Adipose tissue (tissue), 3 donors: Measurements from ENCODE around the gene FBXL4. TPM values are rescaled to one million over a fixed set of nuclear protein-coding genes. Genes with fewer than 3 reads are reported as not detected.
"Not testable (repeated sequence)": the region's sequence is repeated elsewhere in the genome, so short reads cannot be mapped to it uniquely, and the experiment has no call there.

Source experiments
- H3K27ac ChIP-seq: one replicate; pipeline ENCODE4 v1.5.1; 2013; ENCODE audit warnings: low read depth, low read length
- WGBS, 3 donors: extraction: QIAGEN DNeasy Blood & Tissue Kit; methylation state at CpG; one replicate each; pipeline ENCODE4 v1.1.7; 2013; 5-methylcytosine and 5-hydroxymethylcytosine counted together
- polyA plus RNA-seq, 3 donors: library from polyadenylated mRNA; stranded (reverse); fragments of 200-250 nt; gene quantifications; one replicate each; pipeline ENCODE4 v1.2.3, GENCODE V29; 2013
- donor health status: healthy with polysubstance abuse.
- donor health status: Bipolar disorder and iron deficiency.
- donor health status: healthy.

FBXL4 gene
- polyA plus RNA-seq, 3 donors, result 4.6 to 5.2 (median 5.0) TPM

- H3K27ac ChIP-seq, result not testable (repeated sequence)
- 90 to 95% (median 94%) methylated on average over 1 of the region's 1 CpG for WGBS, 3 donors
These were observed 41.4 kb downstream of the FBXL4 start for GRCh38 chr6:98906342-98906741.

GRCh38 chr6:98905759-98906158 is 42.0 kb downstream of the FBXL4 start:
- whole genome bisulfite sequencing, 3 donors, result 92 to 95% (median 92%) methylated on average over 4 of the region's 4 CpGs
- H3K27ac ChIP-seq, result no peak overlapping the region

- H3K27ac ChIP-seq, result no peak overlapping the region
These were observed 43.6 kb downstream of the FBXL4 start for GRCh38 chr6:98904096-98904495.

- H3K27ac ChIP-seq, result no peak overlapping the region
- WGBS, 3 donors, result 74 to 86% (median 81%) methylated on average over 2 of the region's 2 CpGs
These were observed 47.0 kb downstream of the FBXL4 start for GRCh38 chr6:98900706-98901105.

GRCh38 chr6:98894810-98895209 is 52.9 kb downstream of the FBXL4 start:
- H3K27ac ChIP-seq, result no peak overlapping the region
- WGBS, 3 donors, result 72 to 88% (median 84%) methylated on average over 1 of the region's 1 CpG

- H3K27ac ChIP-seq, result no peak overlapping the region
- WGBS, 3 donors, result 97 to 98% (median 97%) methylated on average over 3 of the region's 3 CpGs
These were observed 60.1 kb downstream of the FBXL4 start for GRCh38 chr6:98887650-98888049.

- 94 to 97% (median 95%) methylated on average over 3 of the region's 3 CpGs for WGBS, 3 donors
These were observed 62.4 kb downstream of the FBXL4 start for GRCh38 chr6:98885330-98885729.

GRCh38 chr6:98880486-98880885 is 67.3 kb downstream of the FBXL4 start:
- H3K27ac ChIP-seq, result no peak overlapping the region

More at GRCh38 chr6:98885330-98885729, 62.4 kb downstream of the FBXL4 start:
- no peak overlapping the region for H3K27ac ChIP-seq

GRCh38 chr6:98877250-98877649 is 70.5 kb downstream of the FBXL4 start:
- WGBS, 3 donors, result 0 to 90% (median 0%) methylated on average over 1 of the region's 1 CpG
- no peak overlapping the region for H3K27ac ChIP-seq

GRCh38 chr6:98875375-98875774 is 72.4 kb downstream of the FBXL4 start:
- H3K27ac ChIP-seq, result no peak overlapping the region
- WGBS, 3 donors, result 59 to 82% (median 78%) methylated on average over 2 of the region's 2 CpGs

GRCh38 chr6:98871821-98872220 is 75.9 kb downstream of the FBXL4 start:
- WGBS, 3 donors, result 83 to 84% (median 84%) methylated on average over 3 of the region's 3 CpGs
- H3K27ac ChIP-seq, result no peak overlapping the region

GRCh38 chr6:98871057-98871456 is 76.7 kb downstream of the FBXL4 start:
- H3K27ac ChIP-seq, result no peak overlapping the region
- 39 to 76% (median 64%) methylated on average over 3 of the region's 3 CpGs for WGBS, 3 donors

GRCh38 chr6:98864497-98864896 is 83.2 kb downstream of the FBXL4 start:
- WGBS, 3 donors, result 95 to 98% (median 98%) methylated on average over 6 of the region's 6 CpGs

GRCh38 chr6:98848539-98849242 is 99.1 kb downstream of the FBXL4 start:
- 33 to 60% (median 39%) methylated on average over 18 of the region's 18 CpGs for WGBS, 3 donors

More at GRCh38 chr6:98864497-98864896, 83.2 kb downstream of the FBXL4 start:
- H3K27ac ChIP-seq, result no peak overlapping the region

GRCh38 chr6:98847779-98848538 is 99.8 kb downstream of the FBXL4 start:
- 3 to 4% (median 4%) methylated on average over 48 to 51 of the region's 51 CpGs for WGBS, 3 donors
- no peak overlapping the region for H3K27ac ChIP-seq

More at GRCh38 chr6:98848539-98849242, 99.1 kb downstream of the FBXL4 start:
- no peak overlapping the region for H3K27ac ChIP-seq

- no peak overlapping the region for H3K27ac ChIP-seq
- 29 to 35% (median 33%) methylated on average over 11 of the region's 11 CpGs for WGBS, 3 donors
These were observed 100.3 kb downstream of the FBXL4 start for GRCh38 chr6:98847416-98847778.

GRCh38 chr6:98846021-98846380 is 101.7 kb downstream of the FBXL4 start:
- H3K27ac ChIP-seq, result no peak overlapping the region
- WGBS, 3 donors, result 54 to 63% (median 60%) methylated on average over 3 of the region's 3 CpGs

- no peak overlapping the region for H3K27ac ChIP-seq
- WGBS, 3 donors, result 1 to 2% (median 2%) methylated on average over 47 to 50 of the region's 50 CpGs
These were observed 102.3 kb downstream of the FBXL4 start for GRCh38 chr6:98845211-98846020.
